ENCODE data around the gene SEC24D. TPM values are rescaled to one million over a fixed set of nuclear protein-coding genes. Genes with fewer than 3 reads are reported as not detected.

SEC24D gene
- total and polyA plus RNA-seq, 2 of the 8 experiments (the other 6 are each of a cell fraction or from before 2014, with no cell fraction given), result 28.9 to 91.6 TPM

- Histone ChIP-seq H4K8ac (ENCODE audit: extremely low read depth, insufficient read depth, low read length) (no peak overlapping the region), H3K23ac (ENCODE audit: insufficient read length) (no peak overlapping the region), H3K27ac (ENCODE audit: low read depth, low read length) (no peak overlapping the region), H3K4me1 (replicated peaks in 1 of 4; ENCODE audit: control insufficient read depth in 3 of 4, insufficient read depth in 4 of 4, low read length in 3 of 4) (no peaks in the 10 kb centered on the region), H4K20me1 (replicated peaks in 1 of 2; ENCODE audit: control insufficient read depth in 1 of 2, insufficient read depth in 2 of 2, low read length in 2 of 2) (no peaks in the 10 kb centered on the region), H3K9ac (replicated peaks in 1 of 4; ENCODE audit: extremely low read depth in 1 of 4, low read depth in 3 of 4, low read length in 3 of 4) (no peak overlapping the region), H3K4me2 (ENCODE audit: insufficient read depth in 1 of 2, low read depth in 2 of 2, low read length in 2 of 2) (no peak overlapping the region), H3K27me3 (replicated peaks in 1 of 4; ENCODE audit: control insufficient read depth in 3 of 4, extremely low read depth in 1 of 4, insufficient read depth in 3 of 4, low read length in 3 of 4) (no peaks in the 10 kb centered on the region), H3K23me2 (ENCODE audit: low read depth, low read length) (no peaks in the 10 kb centered on the region), H3K9me3 (ENCODE audit: insufficient read depth in 2 of 2, low read depth in 1 of 2, low read length in 1 of 2) (no peaks in the 10 kb centered on the region), H2AK5ac (ENCODE audit: low read depth, low read length) (no peak overlapping the region), H3K79me1 (ENCODE audit: low read depth, low read length) (no peaks in the 10 kb centered on the region), H3K18ac (ENCODE audit: extremely low read depth, low read length) (no peak overlapping the region), H2BK20ac (ENCODE audit: low read length) (no peak overlapping the region), H3K4me3 (ENCODE audit: extremely low read depth in 1 of 4, insufficient read depth in 2 of 4, low read depth in 3 of 4, low read length in 4 of 4) (no peak overlapping the region), H2BK15ac (ENCODE audit: low read length) (no peak overlapping the region), H2AFZ (ENCODE audit: low read length) (no peak overlapping the region), H2BK12ac (ENCODE audit: low read depth, low read length) (no peak overlapping the region), H2BK120ac (replicated peaks; ENCODE audit: low read depth, low read length) (no peak overlapping the region), H2BK5ac (ENCODE audit: low read depth, low read length) (no peak overlapping the region), H4K91ac (replicated peaks; ENCODE audit: insufficient read length, low read length) (no peak overlapping the region), H3K4ac (replicated peaks; ENCODE audit: insufficient read length, low read depth, low read length) (no peak overlapping the region), H3K56ac (replicated peaks; ENCODE audit: insufficient read length, low read depth, low read length) (no peak overlapping the region), H4K5ac (ENCODE audit: insufficient read length, low read depth, low read length) (no peak overlapping the region), H3K14ac (ENCODE audit: insufficient read length) (no peak overlapping the region), H3K79me2 (ENCODE audit: control insufficient read depth in 1 of 2, insufficient read depth in 2 of 2, low read length in 2 of 2) (no peaks in the 10 kb centered on the region), H3K36me3 (ENCODE audit: control insufficient read depth in 2 of 4, insufficient read depth in 4 of 4, low read length in 3 of 4) (peaks cover 17 to 59% (median 45%) of the 10 kb centered on the region in 4 experiments)
- DNase-seq (ENCODE audit: low read depth in 1 of 2, low spot score in 2 of 2), result no peak
- CTCF ChIA-PET (ENCODE audit: partially characterized antibody), result interaction anchor here (0.8 to 1.9 kb wide), 14 partner anchors 9 to 240 kb away, joined by 3 to 7 read pairs (median 4); no protein-coding TSS in a partner anchor
- FAIRE-seq, result no peak
- WGBS, 2 experiments (ENCODE audit: extremely low coverage in 1 of 2, insufficient coverage in 1 of 2, insufficient read length in 1 of 2, insufficient replicate concordance in 2 of 2, low coverage in 1 of 2, low lambda C conversion rate in 2 of 2, missing lambda C conversion rate in 1 of 2), result 91% methylated on average over 6 of the region's 6 CpGs; no CpG with 5 or more reads in 1 of the 2 experiments
- POLR2A ChIA-PET (ENCODE audit: partially characterized antibody), result no interaction called here
- TF ChIP-seq EP300 (IDR thresholded peaks at IDR 0.05; ENCODE audit: borderline replicate concordance in 1 of 2, low read depth in 2 of 2, low read length in 2 of 2), result no peak
Measured at GRCh38 chr4:118741301-118741855, 94.5 kb downstream of the SEC24D start.
